ENCODE results near the gene PLEKHA6. TPM values are rescaled to one million over a fixed set of nuclear protein-coding genes. Genes with fewer than 3 reads are reported as not detected.

The PLEKHA6 gene
- total RNA-seq, 1 donor from 2014 or later = 15.4 TPM

DNA sequence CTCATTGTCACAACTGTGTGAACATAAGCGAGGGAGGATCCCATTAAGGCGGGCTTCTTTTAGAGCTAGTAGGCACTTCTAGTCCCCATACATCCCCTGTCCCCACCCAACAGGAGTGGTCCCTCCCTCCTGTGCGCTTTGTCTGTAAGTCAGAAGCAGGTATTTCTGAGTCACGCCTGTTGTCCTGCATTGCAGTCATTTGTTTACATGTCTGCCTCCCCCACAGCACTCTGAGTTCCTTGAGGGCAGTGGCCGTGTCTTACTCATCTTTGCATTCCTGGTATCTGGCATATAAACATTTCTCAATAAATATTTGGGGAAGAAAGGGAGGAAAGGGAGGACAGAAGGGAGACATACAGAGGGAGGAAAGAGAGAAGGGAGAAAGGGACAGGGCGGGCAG lies 40.3 kb downstream of the PLEKHA6 start:
- DNase-seq (ENCODE audit: low read depth) = peak; percentile 74
- no peak for TF ChIP-seq CTCF (IDR thresholded peaks at IDR 0.05; ENCODE audit: insufficient read depth, low read length, poor library complexity, severe bottlenecking)
- H3K27me3 ChIP-seq (ENCODE audit: control insufficient read depth, insufficient read depth, low read length) = no peaks in the 10 kb centered on the region
- no peaks in the 10 kb centered on the region for H3K36me3 ChIP-seq (ENCODE audit: control insufficient read depth, insufficient read depth, low read length)
- no peak overlapping the region for H3K4me3 ChIP-seq (ENCODE audit: low read depth, low read length)

DNA sequence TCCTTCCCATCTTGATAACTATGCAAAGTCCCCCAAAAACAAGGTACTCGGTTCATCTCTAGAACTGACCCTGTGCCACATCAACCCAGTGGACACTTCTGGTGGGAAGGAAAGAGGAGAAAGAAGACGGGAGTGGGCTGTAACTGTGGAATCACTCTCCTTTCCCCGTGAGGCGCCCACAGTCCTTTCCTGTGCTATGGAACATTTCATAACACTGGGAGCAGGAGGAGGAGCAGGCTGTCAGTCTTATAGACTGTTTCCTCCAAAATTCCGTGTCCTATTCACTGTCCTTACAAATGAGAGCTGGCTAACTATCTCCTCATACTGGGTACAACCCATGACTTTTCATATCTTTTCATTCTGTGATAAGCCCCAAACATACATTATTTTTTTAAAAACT lies 40.7 kb downstream of the PLEKHA6 start:
- Histone ChIP-seq H3K4me3 (ENCODE audit: low read depth, low read length) (no peak overlapping the region), H3K36me3 (ENCODE audit: control insufficient read depth, insufficient read depth, low read length) (no peaks in the 10 kb centered on the region), H3K27me3 (ENCODE audit: control insufficient read depth, insufficient read depth, low read length) (no peaks in the 10 kb centered on the region)
- no peak for DNase-seq (ENCODE audit: low read depth)
- no peak for TF ChIP-seq CTCF (IDR thresholded peaks at IDR 0.05; ENCODE audit: insufficient read depth, low read length, poor library complexity, severe bottlenecking)

- Histone ChIP-seq H3K27me3 (ENCODE audit: control insufficient read depth, insufficient read depth, low read length) (no peaks in the 10 kb centered on the region), H3K4me3 (ENCODE audit: low read depth, low read length) (no peak overlapping the region), H3K36me3 (ENCODE audit: control insufficient read depth, insufficient read depth, low read length) (no peaks in the 10 kb centered on the region)
- no peak for DNase-seq (ENCODE audit: low read depth)
- no peak for TF ChIP-seq CTCF (IDR thresholded peaks at IDR 0.05; ENCODE audit: insufficient read depth, low read length, poor library complexity, severe bottlenecking)
Measured at GRCh38 chr1:204318324-204318723, 41.4 kb downstream of the PLEKHA6 start.

- Histone ChIP-seq H3K27me3 (ENCODE audit: control insufficient read depth, insufficient read depth, low read length) (no peaks in the 10 kb centered on the region), H3K4me3 (ENCODE audit: low read depth, low read length) (no peak overlapping the region), H3K36me3 (ENCODE audit: control insufficient read depth, insufficient read depth, low read length) (no peaks in the 10 kb centered on the region)
- no peak for DNase-seq (ENCODE audit: low read depth)
- no peak for TF ChIP-seq CTCF (IDR thresholded peaks at IDR 0.05; ENCODE audit: insufficient read depth, low read length, poor library complexity, severe bottlenecking)
Measured at GRCh38 chr1:204317170-204317569, 42.6 kb downstream of the PLEKHA6 start.

DNA sequence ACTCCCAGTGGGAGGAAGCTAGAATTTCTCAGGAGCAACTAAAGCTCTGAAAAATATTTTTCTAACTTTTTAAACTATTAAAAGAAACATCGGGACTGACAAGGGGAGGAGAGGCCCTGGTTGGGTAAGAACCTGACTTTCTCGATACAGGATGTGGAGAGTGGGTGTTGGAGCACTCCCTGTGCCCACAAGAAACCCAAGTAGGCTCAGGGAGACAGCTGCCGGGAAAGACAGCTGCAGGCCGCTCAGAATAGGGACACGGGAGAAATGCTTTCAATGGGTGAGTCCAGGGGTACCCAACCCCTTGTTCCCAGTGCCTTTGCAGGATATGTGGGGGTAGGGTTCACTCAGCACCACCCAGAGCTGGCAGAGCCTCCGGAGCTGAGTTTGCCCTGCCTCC lies 43.6 kb downstream of the PLEKHA6 start:
- DNase-seq (ENCODE audit: low read depth) = no peak
- Histone ChIP-seq H3K27me3 (ENCODE audit: control insufficient read depth, insufficient read depth, low read length) (no peaks in the 10 kb centered on the region), H3K4me3 (ENCODE audit: low read depth, low read length) (no peak overlapping the region), H3K36me3 (ENCODE audit: control insufficient read depth, insufficient read depth, low read length) (no peaks in the 10 kb centered on the region)
- no peak for TF ChIP-seq CTCF (IDR thresholded peaks at IDR 0.05; ENCODE audit: insufficient read depth, low read length, poor library complexity, severe bottlenecking)

GRCh38 chr1:204314893-204315658 lies 44.7 kb downstream of the PLEKHA6 start:
- TF ChIP-seq CTCF (IDR thresholded peaks at IDR 0.05; ENCODE audit: insufficient read depth, low read length, poor library complexity, severe bottlenecking) = no peak
- no peak for DNase-seq (ENCODE audit: low read depth)
- no peaks in the 10 kb centered on the region for H3K36me3 ChIP-seq (ENCODE audit: control insufficient read depth, insufficient read depth, low read length)
- no peak overlapping the region for H3K4me3 ChIP-seq (ENCODE audit: low read depth, low read length)
- H3K27me3 ChIP-seq (ENCODE audit: control insufficient read depth, insufficient read depth, low read length) = no peaks in the 10 kb centered on the region

Measured in kidney epithelial cell (primary cell).